Right cardiac atrium (tissue), 5 donors: ENCODE data around the gene ROPN1L. TPM values are rescaled to one million over a fixed set of nuclear protein-coding genes. Genes with fewer than 3 reads are reported as not detected.

ENCODE experiments used
- ATAC-seq, 2 donors: fragments of 200-7000 bp; cut with Tn5 transposase; one replicate each; pipeline versions ENCODE4 v1.8.0 to v1.9.1; 2020; ENCODE audit warnings: moderate library complexity in 2 of 2, mild to moderate bottlenecking in 1 of 2
- DNase-seq, 3 donors: peaks; one replicate each; pipeline ENCODE4 v3.0.0-alpha.2; 2020
- H3K27ac ChIP-seq: one replicate; pipeline ENCODE4 v1.5.1; 2013; ENCODE audit warnings: mild to moderate bottlenecking, low read length, control low read depth, moderate library complexity
- H3K27me3 ChIP-seq: one replicate; pipeline ENCODE4 v1.6.1; 2013; ENCODE audit not compliant: control insufficient read depth, insufficient read depth
- H3K4me1 ChIP-seq: one replicate; pipeline ENCODE4 v1.6.1; 2013; ENCODE audit warnings: low read length; ENCODE audit not compliant: control insufficient read depth, insufficient read depth
- H3K4me3 ChIP-seq: one replicate; pipeline ENCODE4 v1.5.1; 2013; ENCODE audit warnings: low read length, control low read depth
- H3K9me3 ChIP-seq: one replicate; pipeline ENCODE4 v1.6.1; 2013; ENCODE audit warnings: low read length; ENCODE audit not compliant: control insufficient read depth
- WGBS: extraction: QIAGEN DNeasy Blood & Tissue Kit; methylation state at CpG from one replicate; pipeline ENCODE4 v1.1.7; 2013; 5-methylcytosine and 5-hydroxymethylcytosine counted together
- intact Hi-C, 4 donors: fragments of 100-400 bp; cut with DNase I; formaldehyde crosslinking; loops; one replicate each; pipeline versions ENCODE4 v1.11.0 to v1.14.0; 2022 to 2023
- polyA plus RNA-seq: library from polyadenylated mRNA; stranded (reverse); fragments of 200-250 nt; gene quantifications from one replicate; pipeline ENCODE4 v1.2.3, GENCODE V29; 2013
- total RNA-seq, 4 donors: library from RNA; stranded (reverse); fragmentation: NEBNext Ultra II Directional; extraction: Animal tissue kit (Norgen Biotek cat#: 25700); gene quantifications; one replicate each; pipeline ENCODE4 v1.2.1, GENCODE V29; 2021
- donor health status: healthy with polysubstance abuse.
- donor health status: DM: no; HTN: yes; CAD: no.
- donor health status: DM: no; HTN: no; CAD: no.
- donor health status: DM: no; HTN: yes; CAD: no; lungs with severe emphysema.
- donor health status: DM: yes; HTN: yes; CAD: no.

The ROPN1L gene
- total and polyA plus RNA-seq, 5 donors, result 0.78 to 1.5 (median 0.93) TPM

DNA sequence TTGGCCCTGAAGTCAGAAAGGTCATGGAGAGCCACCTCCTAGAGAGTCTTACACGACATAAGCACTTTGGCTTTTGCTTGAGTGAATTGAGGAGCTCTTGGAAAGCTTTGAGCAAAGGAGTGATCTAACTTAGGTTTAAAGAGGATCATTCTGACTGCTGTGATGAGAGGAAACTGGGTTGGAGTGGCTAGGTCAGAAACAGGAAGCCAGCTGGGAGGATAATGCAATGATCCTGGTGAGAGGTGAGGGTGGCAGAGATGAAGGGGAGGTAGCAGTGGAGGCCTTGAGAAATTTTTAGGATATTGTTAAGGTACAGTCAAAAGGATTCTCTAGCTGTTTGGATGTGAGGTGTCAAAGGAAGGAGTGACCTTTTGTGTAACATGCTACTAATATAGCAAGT, 32.2 kb upstream of the ROPN1L start:
- ATAC-seq (no peak), DNase-seq (no peak)
- Histone ChIP-seq H3K27ac (no peak overlapping the region), H3K27me3 (no peaks in the 10 kb centered on the region), H3K9me3 (peaks cover 6% of the 10 kb centered on the region), H3K4me1 (no peaks in the 10 kb centered on the region), H3K4me3 (no peak overlapping the region)
- WGBS, result 77% methylated on average over 1 of the region's 1 CpG
- intact Hi-C loops, result no loop called here

DNA sequence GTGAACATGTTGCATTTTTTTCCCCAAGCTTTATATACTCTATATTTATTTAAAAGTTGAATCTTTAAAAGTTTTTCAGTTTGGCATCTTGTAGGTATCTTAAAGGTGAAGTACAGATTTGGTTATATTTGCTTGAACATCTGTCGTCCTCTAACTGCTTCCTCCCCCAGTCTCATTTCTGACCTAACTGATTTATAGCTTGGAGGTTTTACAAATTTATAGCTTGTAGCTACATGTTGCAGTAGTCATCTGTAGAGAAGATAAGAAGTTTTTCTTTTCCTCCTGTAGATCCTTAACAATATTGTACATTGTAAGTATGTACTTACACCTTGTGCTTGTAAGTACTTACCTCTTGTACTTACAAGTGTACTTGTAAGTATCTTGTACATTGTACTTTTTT, 31.0 kb upstream of the ROPN1L start:
- intact Hi-C loops, result loop anchor here in 1 of 4 donors (5.0 kb wide), 1 partner anchor 123 kb away; no protein-coding TSS in a partner anchor
- DNase-seq (no peak), ATAC-seq (no peak)
- H3K4me1 ChIP-seq, result no peaks in the 10 kb centered on the region
- no peak overlapping the region for H3K27ac ChIP-seq
- WGBS, result 89% methylated on average over 1 of the region's 1 CpG
- H3K9me3 ChIP-seq, result peaks cover 6% of the 10 kb centered on the region
- H3K4me3 ChIP-seq, result no peak overlapping the region
- no peaks in the 10 kb centered on the region for H3K27me3 ChIP-seq

DNA sequence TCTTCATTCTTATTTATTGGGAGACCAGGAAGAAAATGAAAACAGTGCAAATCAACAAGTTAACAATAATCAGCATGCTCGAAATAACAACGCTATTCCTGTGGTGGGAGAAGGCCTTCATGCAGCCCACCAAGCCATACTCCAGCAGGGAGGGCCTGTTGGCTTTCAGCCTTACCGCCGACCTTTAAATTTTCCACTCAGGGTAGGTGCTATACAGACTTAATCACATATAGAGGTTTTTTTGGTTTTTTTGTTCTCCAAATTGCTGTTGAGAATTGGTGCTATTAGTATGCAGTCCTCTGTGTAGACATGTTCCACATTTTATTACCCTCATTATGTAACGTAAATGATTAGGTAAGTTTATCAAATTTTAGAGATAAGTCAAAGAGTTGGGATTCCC, 30.3 kb upstream of the ROPN1L start:
- DNase-seq (no peak), ATAC-seq (no peak)
- H3K27me3 ChIP-seq, result no peaks in the 10 kb centered on the region
- peaks cover 6% of the 10 kb centered on the region for H3K9me3 ChIP-seq
- no peak overlapping the region for H3K27ac ChIP-seq
- H3K4me1 ChIP-seq, result no peaks in the 10 kb centered on the region
- intact Hi-C loops, result loop anchor here in 1 of 4 donors (5.0 kb wide), 1 partner anchor 124 kb away; no protein-coding TSS in a partner anchor
- 92% methylated on average over 5 of the region's 5 CpGs for WGBS
- H3K4me3 ChIP-seq, result no peak overlapping the region

DNA sequence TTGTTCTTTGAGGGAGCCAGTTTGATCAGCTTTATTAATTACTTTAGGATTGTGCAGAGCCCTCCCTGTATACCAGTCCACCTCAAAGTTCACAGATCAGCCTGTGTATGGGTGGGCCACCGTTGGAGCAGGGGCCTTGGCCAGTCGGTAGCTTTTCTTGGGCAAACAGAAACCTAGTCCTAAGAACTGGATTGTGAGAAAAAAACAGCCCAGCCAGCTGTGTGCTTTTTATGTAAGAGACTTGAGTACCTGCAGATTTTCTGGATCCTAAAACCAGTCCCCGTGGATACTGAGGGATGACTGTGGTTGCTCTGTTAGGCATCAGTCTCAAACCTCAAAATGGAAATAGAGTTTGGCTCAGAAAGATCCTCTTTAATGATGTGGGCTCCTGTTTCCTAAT, 24.8 kb upstream of the ROPN1L start:
- Histone ChIP-seq H3K27ac (no peak overlapping the region), H3K9me3 (peaks cover 8% of the 10 kb centered on the region), H3K27me3 (no peaks in the 10 kb centered on the region), H3K4me1 (peaks cover 9% of the 10 kb centered on the region), H3K4me3 (no peak overlapping the region)
- no peak for DNase-seq
- 96% methylated on average over 3 of the region's 3 CpGs for WGBS
- ATAC-seq, result no peak
- intact Hi-C loops, result no loop called here

DNA sequence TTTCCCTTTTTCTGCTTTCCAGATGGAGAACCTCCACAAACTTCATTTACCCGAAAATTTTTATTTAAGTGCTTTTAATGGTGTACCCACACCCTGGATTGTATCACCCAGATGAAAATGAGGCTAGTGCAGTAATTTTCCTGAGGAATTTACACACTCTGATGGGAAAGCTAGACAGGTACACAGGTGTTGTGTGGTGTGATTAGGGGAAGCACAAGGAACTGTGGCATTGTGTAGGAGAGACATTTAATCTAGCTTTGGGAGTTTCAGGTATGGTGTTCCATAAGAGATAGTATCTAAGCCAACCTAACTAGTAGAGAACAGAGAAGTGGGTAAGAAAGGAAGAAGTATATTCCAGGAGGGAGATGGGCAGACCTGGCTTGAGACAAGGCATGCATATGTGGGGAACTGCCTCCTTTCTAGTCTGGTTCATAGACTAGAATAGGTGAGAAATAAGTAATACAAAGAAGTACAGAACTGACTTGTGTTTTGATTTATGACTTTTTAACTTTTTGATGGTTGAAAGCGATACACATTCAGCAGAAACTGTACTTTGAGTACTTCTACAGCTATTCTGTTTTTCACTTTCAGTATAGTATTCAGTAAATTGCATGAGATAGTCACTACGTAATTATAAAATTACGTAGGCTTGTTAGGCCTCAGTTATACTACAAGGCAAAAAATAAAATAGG, 22.9 kb upstream of the ROPN1L start:
- no peak overlapping the region for H3K27ac ChIP-seq
- H3K4me3 ChIP-seq, result no peak overlapping the region
- H3K4me1 ChIP-seq, result peaks cover 10% of the 10 kb centered on the region
- peaks cover 8% of the 10 kb centered on the region for H3K9me3 ChIP-seq
- ATAC-seq, result no peak
- WGBS, result 95% methylated on average over 4 of the region's 4 CpGs
- intact Hi-C loops, result no loop called here
- no peak for DNase-seq
- H3K27me3 ChIP-seq, result no peaks in the 10 kb centered on the region

DNA sequence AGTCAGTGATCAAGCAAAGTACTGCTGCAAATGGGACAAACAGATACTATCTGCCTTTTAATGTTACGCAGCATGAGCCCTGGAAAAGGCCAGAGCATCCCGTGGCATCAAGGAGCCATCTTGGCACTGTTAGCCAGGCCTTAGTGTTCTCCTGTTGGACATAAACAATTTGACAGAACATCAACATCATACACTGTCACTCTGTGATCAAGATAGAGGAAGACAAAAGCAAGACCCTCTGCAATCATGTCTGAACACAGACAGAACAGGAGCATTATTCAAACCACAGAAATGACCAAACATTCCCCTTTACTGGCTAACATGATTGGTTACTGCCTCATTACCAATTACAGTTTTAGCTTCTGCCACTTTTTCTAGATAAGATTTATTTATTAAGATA, 21.2 kb upstream of the ROPN1L start:
- peaks cover 10% of the 10 kb centered on the region for H3K4me1 ChIP-seq
- intact Hi-C loops, result loop anchor here in 3 of 4 donors (5.0 to 10.0 kb wide), 2 partner anchors 136 to 138 kb away; no protein-coding TSS in a partner anchor
- H3K9me3 ChIP-seq, result peaks cover 7% of the 10 kb centered on the region
- DNase-seq (no peak), ATAC-seq (no peak)
- H3K27ac ChIP-seq, result no peak overlapping the region
- H3K4me3 ChIP-seq, result no peak overlapping the region
- 85% methylated on average over 2 of the region's 2 CpGs for WGBS
- no peaks in the 10 kb centered on the region for H3K27me3 ChIP-seq

DNA sequence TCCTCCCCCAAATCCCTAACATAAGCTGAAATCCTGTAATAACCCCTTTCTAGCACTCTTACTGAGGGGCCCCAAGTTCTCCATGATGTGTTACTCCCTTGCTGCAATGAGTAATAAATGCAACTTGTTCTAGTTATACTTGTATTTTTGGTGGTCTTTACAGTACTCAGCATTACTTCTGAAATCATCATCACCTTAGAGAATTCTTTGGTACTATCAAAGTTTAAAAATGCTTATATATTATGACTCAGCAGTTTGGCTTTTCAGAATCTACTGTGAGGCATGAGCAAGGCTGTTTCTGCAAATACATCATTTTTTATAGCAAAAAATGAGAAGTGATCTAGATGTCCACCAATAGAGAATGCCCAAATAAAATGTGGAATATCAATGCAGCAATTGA, 20.7 kb upstream of the ROPN1L start:
- no peak overlapping the region for H3K27ac ChIP-seq
- intact Hi-C loops, result loop anchor here in 3 of 4 donors (5.0 to 10.0 kb wide), 2 partner anchors 136 to 139 kb away; no protein-coding TSS in a partner anchor

DNA sequence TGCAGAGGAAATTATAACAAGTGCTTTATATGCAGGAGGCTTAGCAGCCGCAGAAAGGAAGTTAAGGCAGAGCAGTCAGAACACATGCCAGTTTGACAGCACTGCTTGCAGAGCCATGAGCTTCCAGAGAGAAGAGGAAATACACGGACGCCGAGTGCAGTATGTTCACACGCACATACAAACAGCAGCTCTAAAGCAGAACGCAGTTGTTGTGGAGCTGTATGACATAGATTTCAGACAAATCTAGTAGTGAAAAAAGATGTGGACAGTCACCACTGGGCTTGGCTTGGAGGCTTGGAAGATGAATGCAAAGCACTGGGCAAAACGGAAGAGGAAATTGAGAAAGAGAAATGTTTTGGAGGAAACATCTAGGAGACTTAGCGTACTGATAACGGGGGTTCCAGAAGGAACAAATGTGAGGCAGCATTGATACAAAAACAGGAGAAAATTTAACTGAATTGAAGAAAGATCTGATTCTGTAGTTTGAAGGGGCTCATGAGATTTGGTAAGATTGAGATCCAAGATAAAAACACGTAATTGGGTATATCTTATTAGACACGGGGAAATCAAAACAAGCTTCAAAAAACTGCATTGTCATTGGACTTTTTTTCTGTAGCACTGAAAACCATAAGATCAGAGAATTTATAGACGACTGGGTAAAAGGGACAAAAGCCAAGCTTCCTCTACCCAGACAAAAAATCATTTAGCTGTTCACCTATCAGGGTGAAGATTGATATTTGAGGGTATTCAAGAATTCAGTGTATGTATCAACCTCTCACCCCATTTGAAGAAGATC, 19.6 kb upstream of the ROPN1L start:
- no peaks in the 10 kb centered on the region for H3K27me3 ChIP-seq
- H3K9me3 ChIP-seq, result peaks cover 7% of the 10 kb centered on the region
- DNase-seq (no peak), ATAC-seq (peak; percentile 40 to 73)
- peak overlapping the region; percentile 37 for H3K27ac ChIP-seq
- H3K4me1 ChIP-seq, result peaks cover 10% of the 10 kb centered on the region
- WGBS, result 60% methylated on average over 12 of the region's 12 CpGs
- H3K4me3 ChIP-seq, result no peak overlapping the region
- intact Hi-C loops, result loop anchor here in 3 of 4 donors (5.0 to 10.0 kb wide), 2 partner anchors 137 to 140 kb away; no protein-coding TSS in a partner anchor

More for the DNA sequence above, 20.7 kb upstream of the ROPN1L start:
- ATAC-seq (no peak), DNase-seq (no peak)
- Histone ChIP-seq H3K9me3 (peaks cover 7% of the 10 kb centered on the region), H3K4me3 (no peak overlapping the region), H3K27me3 (no peaks in the 10 kb centered on the region), H3K4me1 (peaks cover 10% of the 10 kb centered on the region)

DNA sequence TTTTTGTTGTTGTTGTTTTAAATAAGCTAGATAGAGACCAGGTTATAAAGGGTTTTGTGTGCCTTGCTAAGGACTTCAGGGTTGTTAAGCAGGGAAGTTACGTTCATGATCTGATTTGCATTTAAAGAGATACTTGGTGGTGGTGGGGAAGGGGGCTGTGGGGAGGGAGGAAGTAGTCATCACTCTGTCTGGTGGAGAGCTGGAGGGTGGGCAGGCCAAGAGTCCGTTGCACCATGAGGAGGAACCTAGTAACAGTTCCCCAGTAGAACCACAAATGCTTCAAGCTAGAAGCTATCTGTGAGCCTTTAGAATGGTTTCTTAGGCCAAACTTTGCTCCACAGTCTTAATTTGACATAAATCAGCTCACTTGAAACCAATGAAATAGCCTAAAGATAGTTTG, 18.7 kb upstream of the ROPN1L start:
- peaks cover 10% of the 10 kb centered on the region for H3K4me1 ChIP-seq
- no peak overlapping the region for H3K27ac ChIP-seq
- H3K9me3 ChIP-seq, result peaks cover 7% of the 10 kb centered on the region
- WGBS, result 76% methylated on average over 2 of the region's 2 CpGs
- H3K4me3 ChIP-seq, result no peak overlapping the region
- no peaks in the 10 kb centered on the region for H3K27me3 ChIP-seq
- ATAC-seq (no peak), DNase-seq (no peak)
- intact Hi-C loops, result loop anchor here in 3 of 4 donors (5.0 to 10.0 kb wide), 2 partner anchors 138 to 141 kb away; no protein-coding TSS in a partner anchor

DNA sequence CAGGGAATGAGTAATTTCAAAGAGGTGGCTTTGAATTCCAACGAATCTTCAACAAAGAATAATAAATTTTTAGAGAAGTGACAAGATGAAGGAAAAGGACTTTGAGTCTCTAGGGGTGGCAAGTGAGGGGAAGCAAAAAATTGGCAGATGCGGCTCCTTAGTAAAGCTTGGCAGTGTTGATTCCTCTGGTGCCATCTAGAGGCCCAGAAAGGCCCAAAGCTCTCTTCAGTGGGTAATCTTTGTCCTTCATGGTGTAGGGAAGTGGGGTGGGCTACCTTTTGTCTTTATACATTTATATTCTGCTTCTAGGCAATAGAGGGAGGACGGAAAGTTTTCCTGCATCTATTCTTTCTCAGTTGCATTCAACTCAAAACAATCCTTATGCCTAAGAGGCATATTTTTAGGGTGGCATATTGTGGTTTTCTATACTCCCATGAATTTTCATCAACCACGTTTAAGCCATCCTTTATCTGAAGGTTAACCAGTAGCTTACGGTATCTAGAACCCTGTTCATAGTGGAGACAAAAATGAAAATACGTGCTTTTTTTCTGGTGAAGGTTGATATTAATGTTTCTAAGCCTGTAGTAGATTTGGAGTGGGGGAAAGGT, 17.5 kb upstream of the ROPN1L start:
- Histone ChIP-seq H3K9me3 (peaks cover 7% of the 10 kb centered on the region), H3K27me3 (no peaks in the 10 kb centered on the region), H3K4me1 (peaks cover 10% of the 10 kb centered on the region), H3K27ac (no peak overlapping the region), H3K4me3 (no peak overlapping the region)
- DNase-seq (no peak), ATAC-seq (peak; percentile 53 to 65)
- intact Hi-C loops, result loop anchor here in 3 of 4 donors (5.0 to 10.0 kb wide), 2 partner anchors 139 to 142 kb away; no protein-coding TSS in a partner anchor
- WGBS, result 69% methylated on average over 6 of the region's 6 CpGs
